ENCODE results near the gene CHMP2A. TPM values are rescaled to one million over a fixed set of nuclear protein-coding genes. Genes with fewer than 3 reads are reported as not detected.

Gene CHMP2A
- total and polyA plus RNA-seq, 10 donors = 79.9 to 124 (median 108) TPM

- TF ChIP-seq, protein P1, sequence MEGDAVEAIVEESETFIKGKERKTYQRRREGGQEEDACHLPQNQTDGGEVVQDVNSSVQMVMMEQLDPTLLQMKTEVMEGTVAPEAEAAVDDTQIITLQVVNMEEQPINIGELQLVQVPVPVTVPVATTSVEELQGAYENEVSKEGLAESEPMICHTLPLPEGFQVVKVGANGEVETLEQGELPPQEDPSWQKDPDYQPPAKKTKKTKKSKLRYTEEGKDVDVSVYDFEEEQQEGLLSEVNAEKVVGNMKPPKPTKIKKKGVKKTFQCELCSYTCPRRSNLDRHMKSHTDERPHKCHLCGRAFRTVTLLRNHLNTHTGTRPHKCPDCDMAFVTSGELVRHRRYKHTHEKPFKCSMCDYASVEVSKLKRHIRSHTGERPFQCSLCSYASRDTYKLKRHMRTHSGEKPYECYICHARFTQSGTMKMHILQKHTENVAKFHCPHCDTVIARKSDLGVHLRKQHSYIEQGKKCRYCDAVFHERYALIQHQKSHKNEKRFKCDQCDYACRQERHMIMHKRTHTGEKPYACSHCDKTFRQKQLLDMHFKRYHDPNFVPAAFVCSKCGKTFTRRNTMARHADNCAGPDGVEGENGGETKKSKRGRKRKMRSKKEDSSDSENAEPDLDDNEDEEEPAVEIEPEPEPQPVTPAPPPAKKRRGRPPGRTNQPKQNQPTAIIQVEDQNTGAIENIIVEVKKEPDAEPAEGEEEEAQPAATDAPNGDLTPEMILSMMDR (IDR thresholded peaks at IDR 0.05 in 8 of 11, conservative IDR thresholded peaks at IDR 0.05 in 3 of 11) = no peak
- TF ChIP-seq POLR2AphosphoS5 (IDR thresholded peaks at IDR 0.05) (no peak), POLR2A (IDR thresholded peaks at IDR 0.05) (no peak)
- intact Hi-C loops (cut with DNase I; ENCODE audit: low total_unique reads) = no loop called here
- Histone ChIP-seq H3K36me3 (no peaks in the 10 kb centered on the region), H3K27ac (no peak overlapping the region), H3K4me3 (no peak overlapping the region), H3K4me1 (peaks cover 0 to 5% (median 0%) of the 10 kb centered on the region in 6 donors), H3K9me3 (no peaks in the 10 kb centered on the region), H3K27me3 (replicated peaks in 1 of 7) (peaks cover 0 to under 1% (median 0%) of the 10 kb centered on the region in 7 donors)
- DNase-seq = no peak
- WGBS, 5 donors = 55 to 76% (median 70%) methylated on average over 10 of the region's 10 CpGs
Observed at GRCh38 chr19:58531034-58531840, 23.7 kb downstream of the CHMP2A start.

DNA sequence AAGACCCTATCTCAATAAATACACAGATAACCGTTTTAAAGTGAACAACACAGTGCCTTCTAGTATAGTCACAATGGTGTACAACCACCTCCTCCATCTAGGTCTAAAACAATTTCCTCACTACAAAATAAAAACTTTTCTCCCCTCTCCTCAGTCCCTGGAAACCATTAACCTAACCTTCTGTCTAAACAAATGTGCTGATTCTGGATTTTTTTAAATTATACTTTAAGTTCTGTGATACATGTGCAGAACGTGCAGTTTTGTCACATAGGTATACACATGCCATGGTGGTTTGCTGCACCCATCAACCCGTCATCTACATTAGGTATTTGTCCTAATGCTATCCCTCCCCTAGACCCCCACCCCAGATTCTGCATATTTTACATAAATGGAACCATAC, 25.5 kb downstream of the CHMP2A start:
- Histone ChIP-seq H3K9me3 (no peaks in the 10 kb centered on the region), H3K27me3 (replicated peaks in 1 of 7) (no peaks in the 10 kb centered on the region), H3K4me1 (peaks cover 0 to 5% (median 0%) of the 10 kb centered on the region in 6 donors), H3K27ac (no peak overlapping the region), H3K4me3 (no peak overlapping the region), H3K36me3 (no peaks in the 10 kb centered on the region)
- intact Hi-C loops (cut with DNase I; ENCODE audit: low total_unique reads) = no loop called here
- TF ChIP-seq, protein P1 (IDR thresholded peaks at IDR 0.05 in 8 of 11, conservative IDR thresholded peaks at IDR 0.05 in 3 of 11) = no peak
- TF ChIP-seq POLR2A (IDR thresholded peaks at IDR 0.05) (no peak), POLR2AphosphoS5 (IDR thresholded peaks at IDR 0.05) (no peak)
- no peak for DNase-seq
- 78 to 90% (median 83%) methylated on average over 3 of the region's 3 CpGs for WGBS, 5 donors

DNA sequence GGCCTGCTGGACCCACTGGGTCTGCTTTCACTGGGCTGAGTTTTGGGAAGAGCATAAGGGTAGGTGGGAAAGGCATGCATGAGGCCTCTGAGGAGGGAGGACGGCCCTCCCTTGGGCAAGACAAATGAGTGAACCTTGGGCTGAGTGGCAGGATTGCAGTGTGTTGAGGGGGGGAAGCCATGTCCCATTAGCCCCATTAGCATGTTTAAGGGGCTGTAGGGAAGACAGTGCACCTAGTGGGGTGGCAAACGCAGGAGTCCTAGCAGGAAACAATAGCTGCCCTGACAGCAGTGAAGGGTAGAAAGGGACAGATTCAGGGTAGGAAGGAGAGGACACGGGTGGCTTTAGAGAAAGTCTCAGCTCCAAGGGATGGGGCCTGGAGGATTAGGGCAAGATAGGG, 32.2 kb downstream of the CHMP2A start:
- H3K4me1 ChIP-seq = peaks cover 11 to 29% (median 21%) of the 10 kb centered on the region in 6 donors
- WGBS, 5 donors = 83 to 93% (median 89%) methylated on average over 3 of the region's 3 CpGs
- no peak overlapping the region for H3K27ac ChIP-seq
- intact Hi-C loops (cut with DNase I; ENCODE audit: low total_unique reads) = no loop called here
- DNase-seq = no peak
- no peak overlapping the region for H3K4me3 ChIP-seq
- no peaks in the 10 kb centered on the region for H3K9me3 ChIP-seq
- TF ChIP-seq POLR2A (IDR thresholded peaks at IDR 0.05) (no peak), POLR2AphosphoS5 (IDR thresholded peaks at IDR 0.05) (no peak)
- TF ChIP-seq, protein P1 (IDR thresholded peaks at IDR 0.05 in 8 of 11, conservative IDR thresholded peaks at IDR 0.05 in 3 of 11) = no peak
- H3K36me3 ChIP-seq = no peaks in the 10 kb centered on the region
- H3K27me3 ChIP-seq (replicated peaks in 1 of 7) = no peaks in the 10 kb centered on the region

- Histone ChIP-seq H3K27me3 (replicated peaks in 1 of 7) (no peaks in the 10 kb centered on the region), H3K4me1 (peaks cover 17 to 39% (median 32%) of the 10 kb centered on the region in 6 donors), H3K9me3 (no peaks in the 10 kb centered on the region), H3K27ac (no peak overlapping the region), H3K36me3 (peaks cover 3 to 9% (median 8%) of the 10 kb centered on the region in 6 donors), H3K4me3 (no peak overlapping the region)
- TF ChIP-seq POLR2AphosphoS5 (IDR thresholded peaks at IDR 0.05) = no peak
- TF ChIP-seq POLR2A (IDR thresholded peaks at IDR 0.05) = no peak
- TF ChIP-seq, protein P1 (IDR thresholded peaks at IDR 0.05 in 8 of 11, conservative IDR thresholded peaks at IDR 0.05 in 3 of 11) = no peak
- no peak for DNase-seq
- 70 to 84% (median 75%) methylated on average over 4 of the region's 4 CpGs for WGBS, 5 donors
- intact Hi-C loops (cut with DNase I; ENCODE audit: low total_unique reads) = no loop called here
Observed at GRCh38 chr19:58521651-58522050, 33.3 kb downstream of the CHMP2A start.
